Testis (tissue), 3 donors: Measurements from ENCODE around the gene DHCR24. TPM values are rescaled to one million over a fixed set of nuclear protein-coding genes. Genes with fewer than 3 reads are reported as not detected.

Source experiments
- DNase-seq: peaks from one replicate; pipeline ENCODE4 v3.0.0-alpha.2; 2019
- H3K27ac ChIP-seq, 2 donors: fragments of 200-600 bp; sonication (generic); one replicate each; pipeline ENCODE4 v1.5.1; 2019
- H3K27me3 ChIP-seq: fragments of 200-600 bp; sonication (generic); one replicate; pipeline ENCODE4 v1.5.1; 2019
- H3K36me3 ChIP-seq: fragments of 200-600 bp; sonication (generic); one replicate; pipeline ENCODE4 v1.5.1; 2017; ENCODE audit warnings: low read depth; ENCODE audit errors: missing control alignments
- H3K4me1 ChIP-seq: fragments of 200-600 bp; sonication (generic); one replicate; pipeline ENCODE4 v1.5.1; 2019
- H3K4me3 ChIP-seq, 2 donors: fragments of 200-600 bp; sonication (generic); one replicate each; pipeline ENCODE4 v1.5.1; 2017 to 2019
- H3K9me3 ChIP-seq: fragments of 200-600 bp; sonication (generic); one replicate; pipeline ENCODE4 v1.5.1; 2017
- CTCF ChIP-seq, 3 experiments: fragments of 450-650 bp in 2 of 3; fragments of 200-600 bp in 1 of 3; sonication (generic) in 1 of 3; IDR thresholded peaks; one replicate each; pipeline ENCODE4 v1.5.1; 2016 to 2019; ENCODE audit warnings: antibody characterized with exemption in 3 of 3, mild to moderate bottlenecking in 2 of 3, moderate library complexity in 1 of 3
- POLR2A ChIP-seq: fragments of 450-650 bp; IDR thresholded peaks from one replicate; pipeline ENCODE4 v1.6.1; 2017; ENCODE audit warnings: antibody characterized with exemption, mild to moderate bottlenecking, moderate library complexity
- WGBS, 2 donors: methylation state at CpG; one replicate each; pipeline ENCODE4 v1.1.5; 2018; 5-methylcytosine and 5-hydroxymethylcytosine counted together
- intact Hi-C: fragments of 100-400 bp; cut with DNase I; formaldehyde crosslinking; loops from one replicate; pipeline ENCODE4 v1.15.1; 2023; ENCODE audit warnings: low total_unique reads
- polyA plus RNA-seq: library from polyadenylated mRNA; stranded (reverse); fragments of 350-450 nt; fragmentation: Illumina TruSeq; extraction: RNeasy Lipid Tissue Mini Kit (QIAGEN cat#74804); gene quantifications from one replicate; pipeline ENCODE4 v1.2.3, GENCODE V29; 2014; ENCODE audit warnings: low read depth, low replicate concordance; ENCODE audit not compliant: insufficient read depth
- total RNA-seq, 2 donors: library from RNA; depleted of rRNA; stranded (reverse); fragments of >200 nt; gene quantifications; one replicate each; pipeline ENCODE4 v1.2.3, GENCODE V29; 2016

The DHCR24 gene
- total and polyA plus RNA-seq, 3 donors from 2014 or later = 48.5 to 127 (median 75.7) TPM

- DNase-seq = no peak
- H3K36me3 ChIP-seq = no peaks in the 10 kb centered on the region
- intact Hi-C loops = no loop called here
- no peak overlapping the region for H3K27ac ChIP-seq
- no peaks in the 10 kb centered on the region for H3K4me1 ChIP-seq
- TF ChIP-seq POLR2A (no peak), CTCF (IDR thresholded peaks at IDR 0.05) (no peak)
- WGBS, 2 donors = 86 to 92% methylated on average over 9 to 18 of the region's 18 CpGs
- H3K9me3 ChIP-seq = no peaks in the 10 kb centered on the region
- H3K4me3 ChIP-seq = no peak overlapping the region
- H3K27me3 ChIP-seq = no peaks in the 10 kb centered on the region
These were observed 75.0 kb downstream of the DHCR24 start for GRCh38 chr1:54811739-54812655.

GRCh38 chr1:54811066-54811465 is 75.9 kb downstream of the DHCR24 start:
- WGBS, 2 donors = 85 to 87% methylated on average over 5 of the region's 5 CpGs
- no peak for TF ChIP-seq POLR2A
- no peak for TF ChIP-seq CTCF (IDR thresholded peaks at IDR 0.05)

GRCh38 chr1:54810153-54810942 is 76.6 kb downstream of the DHCR24 start:
- DNase-seq = peak; percentile 76
- no peak overlapping the region for H3K4me3 ChIP-seq
- no peak overlapping the region for H3K27ac ChIP-seq
- TF ChIP-seq CTCF (IDR thresholded peaks at IDR 0.05) (peak; percentile 53 to 60 (median 58)), POLR2A (no peak)
- WGBS, 2 donors = 52 to 66% methylated on average over 7 to 12 of the region's 13 CpGs
- H3K4me1 ChIP-seq = no peaks in the 10 kb centered on the region
- intact Hi-C loops = no loop called here
- no peaks in the 10 kb centered on the region for H3K9me3 ChIP-seq
- H3K27me3 ChIP-seq = no peaks in the 10 kb centered on the region
- no peaks in the 10 kb centered on the region for H3K36me3 ChIP-seq

More at GRCh38 chr1:54811066-54811465, 75.9 kb downstream of the DHCR24 start:
- no peaks in the 10 kb centered on the region for H3K27me3 ChIP-seq
- no peaks in the 10 kb centered on the region for H3K9me3 ChIP-seq
- no peak for DNase-seq
- intact Hi-C loops = no loop called here
- no peak overlapping the region for H3K27ac ChIP-seq
- H3K4me3 ChIP-seq = no peak overlapping the region
- no peaks in the 10 kb centered on the region for H3K36me3 ChIP-seq
- no peaks in the 10 kb centered on the region for H3K4me1 ChIP-seq

- no peaks in the 10 kb centered on the region for H3K27me3 ChIP-seq
- H3K4me3 ChIP-seq = no peak overlapping the region
- no peak overlapping the region for H3K27ac ChIP-seq
- 63 to 66% methylated on average over 3 of the region's 3 CpGs for WGBS, 2 donors
- no peak for TF ChIP-seq CTCF (IDR thresholded peaks at IDR 0.05)
- no peak for TF ChIP-seq POLR2A
- H3K36me3 ChIP-seq = no peaks in the 10 kb centered on the region
- intact Hi-C loops = no loop called here
- no peak for DNase-seq
- H3K9me3 ChIP-seq = no peaks in the 10 kb centered on the region
- H3K4me1 ChIP-seq = no peaks in the 10 kb centered on the region
These were observed 77.4 kb downstream of the DHCR24 start for GRCh38 chr1:54809496-54810074.
